GM23248 (cell line): ENCODE measurements around the gene TMEM229B.

ENCODE experiments used
- EZH2 ChIP-seq: fragments of 200-600 bp; sonication (generic); IDR thresholded peaks from 2 replicates; pipeline ENCODE4 v1.6.1; 2018; ENCODE audit warnings: antibody characterized with exemption, mild to moderate bottlenecking; ENCODE audit not compliant: insufficient read depth, poor library complexity, severe bottlenecking
- EZH2phosphoT487 ChIP-seq: fragments of 200-600 bp; sonication (generic); IDR thresholded peaks from 2 replicates; pipeline ENCODE4 v1.6.1; 2018; ENCODE audit warnings: antibody characterized with exemption, moderate library complexity, mild to moderate bottlenecking, low read depth; ENCODE audit not compliant: insufficient read depth

DNA sequence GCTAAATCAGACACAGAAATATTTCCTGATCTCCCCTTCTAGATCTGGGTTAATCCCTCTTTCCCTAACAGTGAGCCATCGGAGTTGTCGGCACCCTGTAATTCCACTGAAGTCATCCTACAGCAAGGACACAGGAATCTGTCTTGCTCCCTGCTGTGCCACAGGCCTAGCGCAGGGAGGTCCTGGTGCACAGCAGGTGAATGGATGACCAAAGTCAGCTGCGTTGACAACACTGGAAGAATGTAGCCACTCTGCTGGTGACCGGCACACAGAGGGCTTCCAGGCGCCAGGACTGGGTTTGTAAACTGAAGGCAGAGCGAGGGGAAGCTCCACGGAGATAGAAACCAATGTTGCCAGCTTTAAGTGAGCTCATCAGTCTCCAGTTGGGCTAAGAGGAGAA is 23.6 kb downstream of the TMEM229B start:
- no peak for TF ChIP-seq EZH2
- no peak for TF ChIP-seq EZH2phosphoT487
